ENCODE results near the gene DRAM1.
A peak's percentile ranks its signal among the peaks of the same experiment; 100 is the strongest.
"Not testable (repeated sequence)": the region's sequence is repeated elsewhere in the genome, so short reads cannot be mapped to it uniquely, and the experiment has no call there.

The DRAM1 gene

GRCh38 chr12:101876861-101877805 lies at the start of gene DRAM1:
DRAM1 (plus strand) TSS chr12:101877580; CDS start chr12:101877790, 210 bp downstream.
- Histone ChIP-seq H3K27ac (peak within 1 kb of the TSS; percentile 84 to 99 (median 95)), H3K4me3 (peak within 1 kb of the TSS; percentile 49 to 93 (median 70))

GRCh38 chr12:101828463-101829196 lies 48.8 kb upstream of the DRAM1 start:
- H3K4me3 ChIP-seq = no peak overlapping the region

GRCh38 chr12:101829639-101830366 lies 47.6 kb upstream of the DRAM1 start:
- peak overlapping the region; percentile 14 to 94 (median 85) for H3K27ac ChIP-seq
- H3K4me3 ChIP-seq = peak overlapping the region; percentile 66 to 89 (median 83)

More at GRCh38 chr12:101828463-101829196, 48.8 kb upstream of the DRAM1 start:
- H3K27ac ChIP-seq = peak overlapping the region in 1 of 21 experiments; percentile 37

- peak within 1 kb of the TSS; percentile 66 to 89 (median 83) for H3K4me3 ChIP-seq
These were observed 46.7 kb upstream of the DRAM1 start, which contains the start of gene GNPTAB for GRCh38 chr12:101830367-101831325. GNPTAB (minus strand) TSS chr12:101830959; CDS start chr12:101830675, 284 bp downstream.

GRCh38 chr12:101832030-101832429 lies 45.4 kb upstream of the DRAM1 start:
- H3K4me3 ChIP-seq = no peak overlapping the region
- H3K27ac ChIP-seq = no peak overlapping the region

More at GRCh38 chr12:101830367-101831325, 46.7 kb upstream of the DRAM1 start, which contains the start of gene GNPTAB:
- H3K27ac ChIP-seq = peak within 1 kb of the TSS; percentile 14 to 94 (median 85)

- H3K4me3 ChIP-seq = no peak overlapping the region
These were observed 38.6 kb upstream of the DRAM1 start for GRCh38 chr12:101838628-101839323.

GRCh38 chr12:101839324-101840283 lies 37.8 kb upstream of the DRAM1 start:
- Histone ChIP-seq H3K4me3 (no peak overlapping the region), H3K27ac (peak overlapping the region in 1 of 21 experiments; percentile 15)

More at GRCh38 chr12:101838628-101839323, 38.6 kb upstream of the DRAM1 start:
- no peak overlapping the region for H3K27ac ChIP-seq

- no peak overlapping the region for H3K4me3 ChIP-seq
These were observed 36.3 kb upstream of the DRAM1 start for GRCh38 chr12:101841069-101841468.

GRCh38 chr12:101845137-101845711 lies 32.2 kb upstream of the DRAM1 start:
- Histone ChIP-seq H3K27ac (no peak overlapping the region), H3K4me3 (no peak overlapping the region)

More at GRCh38 chr12:101841069-101841468, 36.3 kb upstream of the DRAM1 start:
- H3K27ac ChIP-seq = no peak overlapping the region

GRCh38 chr12:101847325-101847724 lies 30.1 kb upstream of the DRAM1 start:
- Histone ChIP-seq H3K27ac (no peak overlapping the region), H3K4me3 (no peak overlapping the region)

- Histone ChIP-seq H3K4me3 (no peak overlapping the region), H3K27ac (no peak overlapping the region)
These were observed 27.2 kb upstream of the DRAM1 start for GRCh38 chr12:101850199-101850598.

- no peak overlapping the region for H3K27ac ChIP-seq
- no peak overlapping the region for H3K4me3 ChIP-seq
These were observed 24.4 kb upstream of the DRAM1 start for GRCh38 chr12:101852998-101853397.

GRCh38 chr12:101854747-101855146 lies 22.6 kb upstream of the DRAM1 start:
- no peak overlapping the region for H3K4me3 ChIP-seq
- peak overlapping the region in 2 of 21 experiments; percentile 29 for H3K27ac ChIP-seq

GRCh38 chr12:101855364-101855884 lies 22.0 kb upstream of the DRAM1 start:
- Histone ChIP-seq H3K27ac (peak overlapping the region in 3 of 21 experiments; percentile 29 to 45 (median 29)), H3K4me3 (no peak overlapping the region)

- Histone ChIP-seq H3K4me3 (no peak overlapping the region), H3K27ac (peak overlapping the region in 1 of 21 experiments; percentile 29)
These were observed 21.4 kb upstream of the DRAM1 start for GRCh38 chr12:101855976-101856375.

- not testable (repeated sequence) for H3K4me3 ChIP-seq
- peak overlapping the region in 2 of 21 experiments; percentile 15 to 29 for H3K27ac ChIP-seq
These were observed 20.8 kb upstream of the DRAM1 start for GRCh38 chr12:101856614-101857013.
